Stimulated activated CD8-positive, alpha-beta memory T cell treated with anti-CD3 and anti-CD28 coated beads, Interleukin-12 subunit alpha, Interleukin-12 subunit beta, amount 100 ng/mL, for 24 hours (primary cell): ENCODE results near the gene MTIF2.
"Not testable (repeated sequence)": the region's sequence is repeated elsewhere in the genome, so short reads cannot be mapped to it uniquely, and the experiment has no call there.

Experiments
- DNase-seq: peaks from one replicate; pipeline ENCODE4 v3.0.0-alpha.2; 2020; ENCODE audit errors: extremely low read depth

The MTIF2 gene

DNA sequence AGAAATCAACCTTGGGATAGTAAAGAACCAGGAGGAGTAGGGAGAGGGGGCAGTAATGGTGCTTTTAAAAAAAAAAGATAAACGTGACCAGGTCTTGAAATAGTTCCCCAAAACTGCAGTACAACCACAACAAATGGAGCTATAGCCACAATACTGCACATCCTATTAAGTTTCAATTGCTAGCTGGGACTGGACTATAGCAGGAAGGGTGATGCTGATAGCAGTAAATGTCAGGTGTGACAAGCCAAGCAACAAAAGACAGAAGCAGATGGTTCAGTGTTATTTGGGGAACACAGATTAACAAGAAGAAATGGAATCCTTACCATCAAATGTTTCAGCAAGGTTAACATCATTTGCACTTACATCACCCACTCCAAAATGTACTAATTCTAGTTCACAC is 26.4 kb downstream of the MTIF2 start:
- DNase-seq = no peak

DNA sequence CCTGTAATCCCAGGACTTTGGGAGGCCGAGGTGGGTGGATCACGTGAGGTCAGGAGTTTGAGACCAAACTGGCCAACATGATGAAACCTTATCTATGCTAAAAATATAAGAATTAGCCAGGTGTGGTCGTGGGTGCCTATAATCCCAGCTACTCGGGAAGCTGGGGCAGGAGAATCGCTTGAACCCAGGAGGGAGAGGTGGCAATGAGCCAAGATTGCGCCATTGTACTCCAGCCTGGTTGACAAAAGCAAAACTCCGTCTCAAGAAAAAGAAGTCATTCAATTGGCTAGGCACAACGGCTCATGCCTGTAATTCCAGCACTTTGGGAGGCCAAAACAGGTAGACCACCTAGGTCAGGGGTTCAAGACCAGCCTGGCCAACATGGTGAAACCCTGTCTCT is 27.4 kb downstream of the MTIF2 start:
- not testable (repeated sequence) for DNase-seq

DNA sequence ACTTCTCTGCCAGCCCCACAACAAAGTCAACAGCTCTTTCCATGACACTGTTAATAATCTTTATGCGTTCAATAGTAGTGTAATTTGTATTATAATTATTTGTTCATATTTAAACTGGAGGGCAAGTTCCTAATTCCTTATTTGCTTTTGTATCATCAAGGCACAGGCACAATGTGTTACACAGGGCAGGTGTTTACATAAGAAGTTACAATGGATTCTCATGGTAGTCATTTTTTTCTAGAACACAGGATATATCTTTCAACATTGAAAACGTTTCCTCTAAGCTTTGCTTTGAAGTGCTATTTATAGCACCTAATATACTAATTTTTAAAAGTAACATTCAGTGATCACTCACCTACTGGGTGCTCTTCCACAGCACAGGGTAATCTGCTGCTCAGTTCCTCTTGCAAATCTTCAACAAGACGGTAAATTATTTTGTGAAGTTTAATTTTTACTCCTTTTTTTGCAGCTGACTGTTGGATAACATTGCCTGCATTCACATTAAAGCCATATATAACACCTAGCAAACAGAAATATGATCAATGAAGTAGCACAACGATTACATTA is 29.3 kb downstream of the MTIF2 start:
- no peak for DNase-seq

DNA sequence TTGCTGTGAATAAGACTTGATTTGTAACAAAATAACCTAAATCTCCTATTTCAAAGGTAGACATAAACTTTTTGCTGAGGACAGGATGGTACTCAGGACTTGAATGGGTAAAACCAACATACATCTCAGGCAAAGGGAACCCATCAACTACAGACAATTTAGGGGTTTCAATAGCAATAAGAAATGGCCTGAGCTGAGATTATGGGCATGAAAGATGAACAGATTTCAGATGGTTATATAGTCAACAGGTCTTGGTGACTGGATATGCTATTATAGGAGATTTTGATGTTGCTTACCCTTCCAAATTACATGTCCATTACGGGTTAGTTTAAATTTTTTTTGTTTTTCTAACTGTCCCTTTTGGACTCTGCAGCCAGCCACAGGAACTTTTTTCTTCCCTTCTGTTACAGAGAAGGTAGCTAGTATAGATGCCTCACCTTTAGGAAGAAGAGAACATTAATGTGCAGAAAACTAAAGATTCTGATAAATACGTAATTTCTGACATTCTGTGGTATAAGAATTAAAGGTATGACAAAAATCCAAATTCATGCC is 32.0 kb downstream of the MTIF2 start:
- no peak for DNase-seq

DNA sequence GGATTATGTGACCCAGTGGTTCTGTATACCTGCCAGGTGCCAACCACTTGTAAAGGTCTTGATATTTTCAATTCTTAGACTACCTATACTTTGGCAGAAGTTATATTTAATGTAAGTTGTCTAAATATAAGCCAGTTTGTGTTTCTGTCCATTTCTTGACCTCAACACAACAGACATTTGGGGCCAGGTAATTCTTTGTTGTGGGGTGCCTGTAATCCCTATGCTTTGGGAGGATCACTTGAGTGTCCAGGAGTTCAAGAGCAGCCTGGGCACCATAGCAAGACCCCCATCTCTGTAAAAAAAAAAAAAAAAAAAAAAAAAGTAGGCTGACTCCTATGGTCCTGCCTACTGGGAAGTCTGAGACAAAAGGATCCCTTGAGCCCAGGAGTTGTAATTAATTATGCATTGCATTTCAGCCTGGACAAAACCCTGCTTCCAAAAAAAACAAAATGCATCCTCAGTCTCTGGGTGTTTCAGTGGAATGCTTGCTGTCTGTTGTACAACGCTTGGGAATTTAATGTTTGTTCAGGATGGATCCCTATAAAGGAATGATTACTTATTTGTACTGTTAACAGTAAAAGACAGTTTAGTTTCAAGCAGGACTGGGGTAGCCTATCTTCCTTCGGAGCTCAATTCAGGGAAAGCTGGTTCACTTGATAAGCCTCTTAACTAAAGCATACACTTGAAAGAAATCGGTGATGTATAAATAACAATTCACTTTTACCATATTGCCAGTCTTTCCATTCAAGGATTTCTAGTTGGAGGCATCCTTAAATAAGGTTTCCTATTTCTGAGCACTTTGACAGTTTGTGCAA is 33.1 kb downstream of the MTIF2 start:
- no peak for DNase-seq

DNA sequence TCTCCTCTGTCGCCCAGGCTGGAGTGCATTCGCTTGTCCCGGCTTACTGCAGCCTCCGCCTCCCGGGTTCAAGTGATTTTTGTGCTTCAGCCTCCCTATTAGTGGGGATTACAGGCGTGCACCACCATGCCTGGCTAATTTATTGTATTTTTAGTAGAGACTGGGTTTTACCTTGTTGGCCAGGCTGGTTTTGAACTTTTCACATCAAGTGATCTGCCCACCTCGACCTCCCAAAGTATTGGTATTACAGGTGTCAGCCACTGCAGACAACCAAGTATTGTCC is 35.4 kb downstream of the MTIF2 start:
- no peak for DNase-seq

DNA sequence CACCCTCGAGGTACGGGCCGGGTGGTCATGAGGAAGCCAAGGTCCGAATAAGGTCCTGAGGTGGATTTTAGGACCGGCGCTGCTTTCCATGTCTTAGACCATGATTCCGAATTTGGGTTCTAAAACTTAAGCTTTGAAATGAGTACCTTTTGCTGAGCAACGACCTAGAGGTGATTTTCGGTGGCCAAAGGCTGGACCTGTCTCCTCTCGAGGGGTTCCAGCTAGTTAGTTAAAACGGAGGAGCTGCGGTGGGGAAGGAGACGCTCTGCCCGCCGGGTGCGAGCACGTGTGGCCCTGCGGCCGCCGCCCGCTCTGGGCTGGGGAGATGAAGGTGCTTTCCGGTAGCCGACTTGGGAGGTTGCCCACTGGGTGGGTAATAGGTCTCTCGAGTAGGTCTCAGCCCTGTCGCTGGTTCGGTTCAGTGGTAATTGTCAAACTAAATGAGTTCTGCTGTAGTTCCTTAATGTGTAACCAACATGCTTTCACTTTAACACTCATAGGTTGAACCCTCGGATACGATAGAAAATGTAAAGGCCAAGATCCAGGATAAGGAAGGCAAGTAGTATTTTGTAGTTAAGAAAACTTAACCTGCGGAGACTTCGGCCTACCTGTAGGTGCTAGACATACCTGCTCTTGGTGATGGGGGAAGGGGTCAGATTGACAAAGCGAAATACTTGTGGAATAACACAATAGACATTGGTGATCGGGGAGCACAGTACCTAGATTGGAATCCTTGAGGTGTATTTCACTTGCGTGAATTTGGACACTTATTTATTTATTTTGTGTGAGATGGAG is 36.0 kb downstream of the MTIF2 start:
- no peak for DNase-seq

DNA sequence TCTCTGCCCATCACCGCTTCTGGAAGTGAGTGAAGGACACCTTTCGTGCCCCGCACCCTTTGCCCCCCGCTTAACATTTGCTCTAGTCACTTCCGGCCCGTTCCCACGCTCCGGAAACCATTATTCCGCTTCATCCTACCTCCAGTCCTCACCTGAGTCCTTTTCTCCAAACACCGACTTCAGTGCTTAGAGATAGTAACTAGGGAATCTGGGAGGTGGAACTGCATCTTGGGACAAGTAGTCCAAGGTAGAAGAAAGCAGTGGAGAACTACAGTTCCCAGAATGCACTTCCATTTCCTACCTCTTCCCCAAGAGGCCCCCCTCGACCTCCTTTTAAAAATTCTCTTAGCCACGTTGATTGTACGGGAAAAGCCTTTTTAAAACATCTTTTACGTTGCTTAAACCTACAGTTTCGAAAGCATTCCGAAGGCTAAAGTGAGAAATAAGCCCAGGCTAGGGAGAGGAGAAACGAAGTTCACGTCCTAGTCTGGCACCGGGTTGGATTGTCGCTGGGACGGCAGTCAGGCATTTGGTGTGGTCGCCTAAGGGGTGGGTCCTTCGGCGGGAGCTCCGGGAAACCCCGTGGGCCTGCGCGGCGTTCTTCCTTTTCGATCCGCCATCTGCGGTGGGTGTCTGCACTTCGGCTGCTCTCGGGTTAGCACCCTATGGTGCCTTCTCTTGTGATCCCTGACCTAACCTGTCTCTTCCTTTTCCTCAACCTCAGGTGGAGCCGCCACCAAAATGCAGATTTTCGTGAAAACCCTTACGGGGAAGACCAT is 36.8 kb downstream of the MTIF2 start, which contains the start of the genes CLHC1 and RPS27A:
CLHC1 (minus strand) TSS at position 210 of the 779 bp plus-strand sequence. CDS start 9,882 bp downstream, outside the sequence.
RPS27A (plus strand) TSS at position 605 of the 779 bp plus-strand sequence; CDS start at position 742, 137 bp downstream.
- DNase-seq = peak; percentile 82

DNA sequence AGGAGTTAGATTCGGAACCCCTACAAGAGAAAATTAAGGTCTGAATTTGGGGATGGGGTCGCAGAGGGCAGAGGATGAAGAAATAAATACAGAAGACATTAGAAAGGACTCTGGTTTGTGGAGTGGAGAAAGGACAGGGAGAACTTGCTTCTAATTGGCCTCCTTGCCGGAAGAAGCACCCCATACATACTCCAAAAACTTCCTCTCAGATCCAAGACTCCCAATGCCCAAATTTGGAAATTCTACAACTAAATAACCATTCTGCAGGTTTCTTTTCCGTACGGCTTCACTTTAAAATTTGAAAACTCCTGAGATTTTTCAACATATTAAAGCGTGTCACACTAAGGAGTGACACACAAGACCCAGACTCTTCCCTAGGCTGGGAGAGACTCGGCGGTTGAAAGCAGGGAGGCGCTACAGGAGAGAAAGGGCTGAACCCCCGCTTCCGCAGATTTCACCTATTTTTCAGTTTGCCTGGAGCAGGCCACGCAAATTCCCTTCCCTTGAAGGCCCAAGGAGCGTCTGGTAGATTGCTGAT is 37.4 kb downstream of the MTIF2 start:
- no peak for DNase-seq

DNA sequence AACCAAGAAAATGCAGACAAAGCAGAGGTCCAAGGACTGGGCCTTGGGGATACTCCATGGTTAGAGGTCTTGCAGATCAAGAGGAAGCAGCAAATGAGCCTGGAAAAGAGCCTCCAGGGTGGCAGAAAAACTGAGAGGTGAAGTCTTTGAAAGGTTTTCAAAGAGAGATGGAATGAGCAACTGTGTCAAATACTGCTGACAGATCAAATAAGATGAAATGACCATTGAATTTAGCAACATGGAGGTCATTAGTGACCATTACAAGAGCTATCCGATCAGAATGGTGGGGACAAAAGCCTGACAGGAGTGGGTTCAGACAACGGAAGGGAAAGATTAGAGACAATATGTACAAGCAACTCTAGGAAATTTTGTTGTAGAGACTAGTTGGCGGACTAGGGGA is 38.5 kb downstream of the MTIF2 start:
- DNase-seq = no peak

DNA sequence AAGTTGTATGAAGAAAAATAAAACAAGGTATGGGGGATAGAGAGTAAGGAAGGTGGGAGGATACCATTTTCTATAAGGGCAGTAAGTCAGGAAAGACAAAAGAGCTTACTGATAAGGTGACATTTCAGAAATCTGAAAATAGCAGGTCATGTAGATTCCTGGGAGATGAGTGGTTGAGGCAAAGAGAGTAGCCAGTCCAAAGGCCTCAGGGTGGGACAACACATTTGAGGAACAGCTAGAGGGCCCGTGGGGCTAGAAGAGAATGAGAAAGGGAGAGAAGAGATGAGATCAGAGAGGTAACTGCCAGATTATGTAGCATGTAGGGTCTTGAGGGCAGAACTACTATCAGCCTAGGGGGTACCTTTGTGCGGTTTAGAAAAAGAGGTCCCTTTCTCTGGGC is 39.8 kb downstream of the MTIF2 start:
- no peak for DNase-seq

DNA sequence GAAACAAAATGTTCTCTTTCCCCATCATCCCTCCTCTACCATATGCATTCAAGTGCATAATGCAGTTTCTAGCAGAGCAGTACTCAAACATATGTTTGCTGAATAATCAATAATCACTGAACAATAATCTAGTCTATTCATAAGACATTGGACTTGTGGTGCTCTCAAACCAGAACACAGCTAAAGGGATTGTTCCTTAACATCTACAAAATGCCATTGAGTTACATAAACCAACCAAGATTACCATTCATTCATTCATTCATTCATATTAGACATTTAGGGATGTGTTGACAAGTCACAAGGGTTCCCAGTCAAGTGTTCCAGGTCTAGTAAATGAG is 40.8 kb downstream of the MTIF2 start:
- DNase-seq = no peak

DNA sequence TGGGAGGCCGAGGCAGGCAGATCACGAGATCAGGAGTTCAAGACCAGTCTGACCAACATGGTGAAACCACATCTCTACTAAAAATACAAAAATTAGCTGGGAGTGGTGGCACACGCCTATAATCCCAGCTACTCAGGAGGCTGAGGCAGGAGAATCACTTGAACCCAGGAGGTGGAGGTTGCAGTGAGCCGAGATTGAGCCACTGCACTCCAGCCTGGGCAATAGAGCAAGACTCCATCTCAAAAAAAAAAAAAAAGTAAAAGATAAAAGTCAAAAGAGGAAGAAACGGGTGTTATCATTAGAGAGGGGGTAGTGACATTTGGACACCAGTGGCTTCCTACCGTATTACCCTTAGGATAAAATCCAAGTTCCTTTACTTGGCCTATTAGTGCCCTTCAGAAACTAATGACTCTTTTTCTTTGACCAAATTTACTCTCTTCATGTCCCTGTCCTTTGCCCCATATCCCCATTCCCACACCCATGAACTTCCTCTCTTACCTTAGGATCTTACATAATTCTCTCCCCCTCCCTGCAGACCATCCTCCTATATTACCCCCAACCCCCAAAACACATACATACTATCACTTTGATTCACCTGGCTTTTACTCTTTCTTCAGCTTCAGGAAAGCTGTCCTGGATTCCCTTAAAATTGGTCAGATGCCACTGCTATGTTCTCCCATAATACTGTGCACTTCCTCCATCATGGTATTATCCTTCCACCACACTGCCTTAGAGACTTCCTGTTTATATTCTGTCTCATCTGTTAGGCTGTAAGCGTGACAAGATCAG is 41.4 kb downstream of the MTIF2 start:
- not testable (repeated sequence) for DNase-seq

DNA sequence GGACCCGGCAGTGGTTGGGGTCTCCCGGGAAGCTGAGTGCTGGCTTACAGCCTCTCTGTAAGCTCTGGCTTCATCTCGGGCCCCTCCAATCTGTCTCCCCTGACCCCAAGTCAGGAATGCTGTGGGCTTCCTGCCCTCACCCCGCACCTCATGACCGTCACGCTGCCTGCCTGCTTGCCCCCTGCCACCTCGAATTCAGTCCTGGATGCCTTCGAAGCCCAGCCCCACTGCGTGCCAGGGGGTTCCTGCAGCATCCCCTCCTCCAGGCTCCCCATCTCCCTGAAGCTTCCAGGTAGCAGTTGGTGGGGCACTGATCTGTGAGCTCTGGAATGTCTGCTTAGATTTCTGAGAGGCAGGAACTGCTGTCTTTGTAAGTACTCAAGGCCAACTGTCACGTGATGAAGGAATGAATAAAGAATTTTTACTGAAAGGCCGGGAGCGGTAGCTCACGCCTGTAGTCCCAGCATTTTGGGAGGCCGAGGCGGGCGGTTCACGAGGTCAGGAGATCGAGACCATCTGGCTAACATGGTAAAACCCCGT is 43.5 kb downstream of the MTIF2 start:
- no peak for DNase-seq

DNA sequence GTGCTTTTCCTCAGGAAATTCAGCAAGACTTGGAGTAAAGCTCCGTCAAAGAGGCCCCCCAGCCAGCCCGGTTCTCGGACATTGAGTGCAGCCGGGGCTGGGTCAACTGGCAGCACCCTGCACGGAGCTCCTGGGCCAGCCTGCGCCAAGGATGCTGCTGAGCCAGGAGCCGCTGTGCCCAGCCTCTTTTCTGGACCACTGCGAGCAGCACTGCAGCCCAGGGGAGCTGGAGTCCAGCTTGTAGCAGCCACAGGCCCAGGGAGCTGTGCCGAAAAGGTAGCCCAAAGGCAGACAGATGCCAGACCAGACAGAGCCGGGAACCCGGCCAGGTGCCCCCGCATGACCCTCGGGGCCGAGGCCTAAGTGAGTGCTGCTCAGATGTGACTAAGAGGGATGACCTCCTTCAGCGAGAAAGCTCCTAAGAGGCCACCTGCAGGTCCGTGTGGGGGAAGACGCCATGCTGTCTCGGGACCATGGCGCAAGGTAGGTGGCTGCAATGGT is 44.2 kb downstream of the MTIF2 start:
- DNase-seq = no peak

DNA sequence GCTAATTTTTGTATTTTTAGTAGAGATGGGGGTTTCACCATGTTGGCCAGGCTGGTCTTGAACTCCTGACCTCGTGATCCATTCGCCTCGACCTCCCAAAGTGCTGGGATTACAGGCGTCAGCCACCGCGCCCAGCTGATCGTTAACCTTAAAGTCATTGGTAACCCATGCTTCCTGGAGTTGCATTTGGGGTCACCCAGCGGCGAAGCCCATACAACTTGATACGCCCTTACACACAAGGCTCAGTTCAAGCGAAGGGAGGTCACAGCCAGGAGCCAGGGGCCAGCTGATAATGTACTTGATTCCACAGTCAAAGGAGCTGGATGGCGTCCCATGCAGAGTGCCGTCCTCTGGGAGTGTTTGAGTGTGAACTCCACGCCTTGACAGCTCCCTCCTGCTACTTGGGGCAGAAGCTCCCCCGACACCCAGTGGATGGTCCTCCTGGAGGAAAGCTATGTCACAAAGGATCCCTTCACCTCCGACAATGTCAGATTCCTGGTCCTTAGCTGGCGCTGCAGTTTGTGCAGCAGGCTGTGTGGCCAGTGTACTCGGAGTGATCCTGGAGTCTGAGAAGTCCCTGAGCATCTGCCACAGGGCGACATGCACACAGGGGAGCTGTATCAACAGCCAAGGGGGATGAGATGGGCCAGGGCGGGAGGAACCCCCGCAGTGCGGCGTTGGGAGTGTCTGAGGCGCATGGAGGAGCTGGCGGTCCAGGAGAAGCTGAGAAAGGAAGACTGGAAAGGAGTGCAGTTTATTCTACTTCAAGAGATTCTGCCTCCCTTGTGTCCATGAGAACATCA is 44.9 kb downstream of the MTIF2 start:
- no peak for DNase-seq

DNA sequence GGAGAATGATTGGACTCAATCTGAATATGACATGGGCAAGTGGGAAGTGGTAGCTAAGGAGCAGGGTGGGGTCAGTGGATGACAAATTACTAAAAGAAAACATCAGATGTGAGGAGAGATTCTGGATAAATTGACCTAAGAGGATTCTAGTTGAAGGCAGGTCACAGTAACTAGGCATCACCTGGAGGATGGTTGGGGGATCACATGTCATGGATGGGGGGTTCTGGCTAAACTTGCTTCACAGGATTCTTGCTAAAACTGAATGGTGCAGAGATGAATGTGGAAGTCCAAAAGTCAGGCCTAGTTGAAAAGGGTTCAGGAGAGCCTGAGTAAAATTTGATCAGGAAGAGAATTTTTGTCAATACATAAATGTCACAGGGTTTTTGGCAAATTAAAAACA is 55.2 kb downstream of the MTIF2 start:
- DNase-seq = no peak

DNA sequence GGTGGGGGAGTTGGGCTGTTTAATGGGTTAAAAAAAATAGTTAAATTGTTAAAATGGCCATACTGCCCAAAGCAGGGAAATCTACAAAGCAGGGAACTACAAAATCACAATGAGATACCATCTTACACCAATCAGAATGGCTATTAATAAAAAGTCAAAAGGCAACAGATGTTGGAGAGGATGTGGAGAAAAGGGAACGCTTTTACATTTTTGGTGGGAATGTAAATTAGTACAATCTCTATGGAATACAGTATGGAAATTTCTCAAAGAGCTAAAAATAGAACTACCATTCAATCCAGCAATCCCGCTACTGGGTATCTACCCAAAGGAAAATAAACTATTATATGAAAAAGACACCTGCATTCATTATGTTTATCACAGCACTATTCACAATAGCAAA is 64.1 kb downstream of the MTIF2 start:
- DNase-seq = no peak

DNA sequence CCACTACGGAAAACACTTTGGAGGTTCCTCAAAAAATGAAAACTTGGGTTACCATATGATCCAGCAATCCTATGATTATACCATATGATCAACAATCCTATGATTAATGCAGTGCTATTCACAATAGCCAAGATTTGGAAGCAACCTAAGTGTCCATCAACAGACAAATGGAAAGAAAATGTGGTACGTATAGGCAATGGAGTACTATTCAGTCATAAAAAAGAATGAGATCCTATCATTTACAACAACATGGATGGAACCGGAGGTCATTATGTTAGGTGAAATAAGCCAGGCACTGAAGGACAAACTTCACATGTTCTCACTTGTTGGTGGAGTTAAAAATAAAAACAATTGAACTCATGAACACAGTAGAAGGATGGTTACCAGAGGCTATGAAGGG is 64.5 kb downstream of the MTIF2 start:
- no peak for DNase-seq
